Endothelial cell (in vitro differentiated cells): ENCODE measurements around the gene CENPC. TPM values are rescaled to one million over a fixed set of nuclear protein-coding genes. Genes with fewer than 3 reads are reported as not detected.
"Not testable (repeated sequence)": the region's sequence is repeated elsewhere in the genome, so short reads cannot be mapped to it uniquely, and the experiment has no call there.

ENCODE experiments used
- DNase-seq: peaks from one replicate; pipeline ENCODE4 v3.0.0; 2021; ENCODE audit warnings: low spot score
- H3K27ac Mint-ChIP-seq: one replicate; pipeline ENCODE4 v1.8.0; 2021; ENCODE audit warnings: mixed read lengths, inconsistent platforms; ENCODE audit not compliant: unreplicated experiment
- H3K27me3 Mint-ChIP-seq: one replicate; pipeline ENCODE4 v1.8.0; 2021; ENCODE audit warnings: mild to moderate bottlenecking, moderate library complexity, mixed read lengths, inconsistent platforms; ENCODE audit not compliant: unreplicated experiment
- H3K36me3 Mint-ChIP-seq: one replicate; pipeline ENCODE4 v1.8.0; 2021; ENCODE audit warnings: mild to moderate bottlenecking, low read depth, mixed read lengths, inconsistent platforms; ENCODE audit not compliant: unreplicated experiment
- H3K4me1 Mint-ChIP-seq: one replicate; pipeline ENCODE4 v1.8.0; 2021; ENCODE audit warnings: mild to moderate bottlenecking, mixed read lengths, inconsistent platforms; ENCODE audit not compliant: unreplicated experiment
- H3K4me3 Mint-ChIP-seq: one replicate; pipeline ENCODE4 v1.8.0; 2021; ENCODE audit warnings: mild to moderate bottlenecking, mixed read lengths, inconsistent platforms; ENCODE audit not compliant: unreplicated experiment
- H3K9me3 Mint-ChIP-seq: one replicate; pipeline ENCODE4 v1.8.0; 2021; ENCODE audit warnings: mixed read lengths, inconsistent platforms; ENCODE audit not compliant: unreplicated experiment
- total RNA-seq: library from RNA; stranded (reverse); fragmentation: NEBNext Ultra II Directional; extraction: Animal tissue kit (Norgen Biotek cat#: 25700); gene quantifications from one replicate; pipeline ENCODE4 v1.2.1, GENCODE V29; 2021; ENCODE audit not compliant: unreplicated experiment
- TF ChIP-seq, protein P1 (sequence below): fragments of 200-600 bp; sonication (generic); IDR thresholded peaks from one replicate; pipeline ENCODE4 v1.5.0; 2021; ENCODE audit warnings: antibody characterized with exemption; ENCODE audit not compliant: unreplicated experiment

The CENPC gene
- total RNA-seq, 1 donor from 2014 or later = 25.7 TPM

DNA sequence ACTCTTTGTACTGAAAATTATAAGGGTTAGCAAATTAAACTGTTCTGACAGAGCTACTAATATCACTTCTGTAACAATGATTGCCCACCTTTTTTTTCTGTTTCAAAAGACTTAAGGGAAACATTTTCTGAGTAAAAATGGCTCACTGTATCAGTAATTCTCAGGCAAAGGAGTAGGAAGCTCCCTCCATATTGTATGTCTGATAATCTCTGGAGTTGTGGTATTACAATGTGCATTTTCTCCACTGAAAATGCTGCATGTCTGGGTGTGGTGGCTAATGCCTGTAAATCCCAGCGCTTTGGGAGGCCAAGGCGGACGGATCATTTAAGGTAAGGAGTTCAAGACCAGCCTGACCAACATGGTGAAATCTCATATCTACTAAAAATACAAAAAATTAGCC, 8.8 kb upstream of the CENPC start:
- no peaks in the 10 kb centered on the region for H3K9me3 Mint-ChIP-seq
- H3K4me1 Mint-ChIP-seq = peaks cover 6% of the 10 kb centered on the region
- no peaks in the 10 kb centered on the region for H3K27me3 Mint-ChIP-seq
- H3K36me3 Mint-ChIP-seq = no peaks in the 10 kb centered on the region
- H3K4me3 Mint-ChIP-seq = no peak overlapping the region
- TF ChIP-seq, protein P1, sequence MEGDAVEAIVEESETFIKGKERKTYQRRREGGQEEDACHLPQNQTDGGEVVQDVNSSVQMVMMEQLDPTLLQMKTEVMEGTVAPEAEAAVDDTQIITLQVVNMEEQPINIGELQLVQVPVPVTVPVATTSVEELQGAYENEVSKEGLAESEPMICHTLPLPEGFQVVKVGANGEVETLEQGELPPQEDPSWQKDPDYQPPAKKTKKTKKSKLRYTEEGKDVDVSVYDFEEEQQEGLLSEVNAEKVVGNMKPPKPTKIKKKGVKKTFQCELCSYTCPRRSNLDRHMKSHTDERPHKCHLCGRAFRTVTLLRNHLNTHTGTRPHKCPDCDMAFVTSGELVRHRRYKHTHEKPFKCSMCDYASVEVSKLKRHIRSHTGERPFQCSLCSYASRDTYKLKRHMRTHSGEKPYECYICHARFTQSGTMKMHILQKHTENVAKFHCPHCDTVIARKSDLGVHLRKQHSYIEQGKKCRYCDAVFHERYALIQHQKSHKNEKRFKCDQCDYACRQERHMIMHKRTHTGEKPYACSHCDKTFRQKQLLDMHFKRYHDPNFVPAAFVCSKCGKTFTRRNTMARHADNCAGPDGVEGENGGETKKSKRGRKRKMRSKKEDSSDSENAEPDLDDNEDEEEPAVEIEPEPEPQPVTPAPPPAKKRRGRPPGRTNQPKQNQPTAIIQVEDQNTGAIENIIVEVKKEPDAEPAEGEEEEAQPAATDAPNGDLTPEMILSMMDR = no peak
- DNase-seq = no peak
- H3K27ac Mint-ChIP-seq = no peak overlapping the region

DNA sequence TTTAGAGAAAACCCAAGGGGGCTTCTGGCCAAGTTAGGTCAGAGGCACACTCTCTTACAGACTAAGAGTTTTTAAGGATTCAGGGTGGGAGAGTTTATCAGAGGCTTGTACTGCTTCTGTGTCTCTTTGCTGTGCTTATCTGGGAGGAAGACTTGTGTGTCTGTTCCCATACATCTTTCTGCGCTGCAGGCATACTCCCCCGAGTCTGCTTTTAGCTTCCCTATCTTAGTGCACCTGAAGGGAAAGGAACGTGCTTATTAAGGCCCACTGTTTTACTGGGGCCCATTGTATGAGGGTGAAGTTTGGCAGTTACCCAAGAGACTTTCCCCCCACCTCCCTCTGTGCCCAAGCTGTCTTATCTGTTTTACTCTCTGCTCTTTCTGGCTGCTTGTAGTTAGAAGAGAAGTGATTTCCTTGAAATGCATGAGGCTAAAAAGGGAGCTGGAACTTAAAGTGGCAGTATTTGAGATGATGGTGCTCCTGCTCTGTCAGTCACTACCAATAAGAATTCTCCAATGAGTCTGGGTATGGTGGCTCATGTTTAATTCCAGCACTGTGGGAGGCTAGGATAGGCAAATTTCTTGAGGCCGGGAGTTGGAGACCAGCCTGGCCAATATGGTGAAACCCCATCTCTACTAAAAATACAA, 7.0 kb upstream of the CENPC start:
- not testable (repeated sequence) for H3K27me3 Mint-ChIP-seq, H3K36me3 Mint-ChIP-seq, H3K9me3 Mint-ChIP-seq, H3K27ac Mint-ChIP-seq, DNase-seq, H3K4me3 Mint-ChIP-seq, H3K4me1 Mint-ChIP-seq

DNA sequence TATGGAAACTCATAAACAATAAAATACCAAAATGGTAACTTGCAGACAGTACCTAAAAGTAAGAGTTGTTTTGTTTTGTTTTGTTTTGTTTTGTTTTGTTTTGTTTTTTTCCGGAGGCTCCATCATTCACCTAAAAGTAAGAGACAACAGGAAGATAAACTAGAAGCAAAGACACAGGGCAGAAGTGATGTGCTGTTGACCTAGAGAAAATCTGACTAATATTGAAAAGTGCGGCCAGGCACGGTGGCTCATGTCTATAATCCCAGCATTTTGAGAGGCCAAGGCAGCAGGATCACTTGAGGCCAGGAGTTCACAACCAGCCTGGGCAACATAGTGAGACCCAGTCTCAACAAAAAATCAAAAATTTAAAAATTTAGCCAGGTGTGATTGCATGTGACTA, 5.6 kb upstream of the CENPC start:
- no peak for DNase-seq
- no peaks in the 10 kb centered on the region for H3K36me3 Mint-ChIP-seq
- H3K27me3 Mint-ChIP-seq = no peaks in the 10 kb centered on the region
- no peaks in the 10 kb centered on the region for H3K9me3 Mint-ChIP-seq
- TF ChIP-seq, protein P1 = no peak
- H3K4me3 Mint-ChIP-seq = no peak overlapping the region
- H3K4me1 Mint-ChIP-seq = no peaks in the 10 kb centered on the region
- no peak overlapping the region for H3K27ac Mint-ChIP-seq

DNA sequence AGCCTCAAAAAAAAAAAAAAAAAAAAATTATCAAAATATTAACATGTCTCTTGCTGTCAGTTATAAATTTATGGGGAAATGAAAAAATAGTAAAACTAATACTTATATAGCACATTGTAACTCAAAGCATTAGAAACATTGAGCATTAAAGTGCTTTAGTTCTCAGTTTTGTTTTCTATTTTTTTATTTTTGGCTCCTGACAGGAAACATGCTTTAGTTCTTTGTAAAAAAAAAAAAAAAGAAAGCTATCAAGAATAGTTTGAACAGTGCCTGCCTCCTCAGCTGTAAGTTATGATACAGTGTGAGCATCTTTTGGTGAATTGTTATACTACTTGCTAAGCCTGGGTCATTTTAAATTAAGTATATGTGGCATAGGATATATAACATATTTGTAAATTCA, 5.1 kb upstream of the CENPC start:
- Mint-ChIP-seq H3K4me1 (no peaks in the 10 kb centered on the region), H3K27me3 (no peaks in the 10 kb centered on the region), H3K9me3 (no peaks in the 10 kb centered on the region), H3K36me3 (no peaks in the 10 kb centered on the region), H3K27ac (no peak overlapping the region), H3K4me3 (no peak overlapping the region)
- TF ChIP-seq, protein P1 = no peak
- DNase-seq = no peak

DNA sequence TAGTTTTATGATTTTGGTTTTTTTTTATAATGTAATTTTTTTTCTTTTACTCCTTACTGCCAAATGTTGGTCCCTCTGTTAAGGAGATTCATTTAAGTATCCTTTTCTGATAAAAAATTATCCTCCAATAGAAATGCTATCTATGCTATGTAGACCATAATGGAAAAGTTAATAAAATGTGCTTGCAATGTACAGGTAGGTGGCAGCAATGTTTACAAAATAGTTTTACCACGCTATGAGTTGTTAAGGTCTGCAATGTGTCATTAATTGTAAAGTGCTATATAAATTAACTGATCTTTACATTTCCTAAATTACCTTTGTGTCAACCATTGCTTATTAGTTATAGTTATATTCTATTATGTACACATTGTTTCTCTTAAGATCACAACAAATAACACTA, 3.8 kb upstream of the CENPC start:
- no peaks in the 10 kb centered on the region for H3K9me3 Mint-ChIP-seq
- no peak overlapping the region for H3K27ac Mint-ChIP-seq
- H3K36me3 Mint-ChIP-seq = no peaks in the 10 kb centered on the region
- peaks cover 7% of the 10 kb centered on the region for H3K27me3 Mint-ChIP-seq
- H3K4me3 Mint-ChIP-seq = no peak overlapping the region
- H3K4me1 Mint-ChIP-seq = peaks cover 5% of the 10 kb centered on the region
- TF ChIP-seq, protein P1 = no peak
- no peak for DNase-seq
